ENCODE data around the gene POLR1A. TPM values are rescaled to one million over a fixed set of nuclear protein-coding genes. Genes with fewer than 3 reads are reported as not detected.
A peak's percentile ranks its signal among the peaks of the same experiment; 100 is the strongest.

POLR1A gene
- total and polyA plus RNA-seq, 2 donors (not counting 1 experiment from before 2014, with no cell fraction given) = 3.4 to 36.8 TPM

DNA sequence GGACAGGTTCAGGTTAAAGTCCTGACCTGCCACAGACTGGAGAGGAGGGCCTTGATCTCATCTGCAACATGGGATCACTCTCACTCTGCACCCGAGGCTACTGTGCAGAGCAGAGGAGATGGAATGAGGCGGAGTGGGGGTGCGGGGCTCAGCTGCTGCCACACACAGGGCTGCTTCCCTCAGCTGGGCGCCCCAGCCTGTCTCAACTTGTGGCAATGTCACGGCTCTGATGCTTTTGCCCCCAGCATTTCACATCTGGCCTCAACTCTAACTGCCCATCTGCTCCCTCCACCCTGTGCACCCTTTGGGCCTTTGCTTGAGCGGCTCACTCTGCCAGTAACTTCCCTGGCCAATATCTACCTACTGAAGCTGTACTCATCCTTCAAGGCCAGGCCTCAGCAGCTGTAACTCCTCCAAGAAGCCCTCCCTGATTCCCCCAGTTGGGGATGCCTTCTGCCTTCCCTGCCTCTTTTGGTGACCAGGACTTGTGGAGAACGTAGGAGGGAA lies 70.3 kb downstream of the POLR1A start:
- ChIA-PET CTCF (interaction anchor here (0.9 to 9.6 kb wide), 24 partner anchors 8 to 223 kb away, joined by 3 to 171 read pairs (median 7); partner anchors contain the start of genes POLR1A, PTCD3 and ST3GAL5), POLR2A (interaction anchor here (0.6 to 3.9 kb wide), 12 partner anchors 10 to 208 kb away, joined by 3 to 45 read pairs (median 10); partner anchors contain the start of genes POLR1A, PTCD3 and ST3GAL5)
- H3K4me3 ChIP-seq (ENCODE audit: control extremely low read depth in 1 of 5, extremely low read depth in 1 of 5, insufficient read depth in 1 of 5, low read depth in 2 of 5, low read length in 4 of 5) = peak overlapping the region in 3 of 5 experiments; percentile 19 to 20 (median 20)
- Mint-ChIP-seq H3K4me3 (peak overlapping the region; percentile 87), H3K4me1 (peaks cover 61% of the 10 kb centered on the region), H3K27me3 (no peaks in the 10 kb centered on the region), H3K27ac (peak overlapping the region; percentile 100), H3K9me3 (ENCODE audit: insufficient read depth) (no peaks in the 10 kb centered on the region)
- H3K36me3 ChIP-seq (replicated peaks in 1 of 2; ENCODE audit: control extremely low read depth in 1 of 2, control insufficient read depth in 1 of 2, extremely low read depth in 1 of 2, insufficient read depth in 2 of 2, low read length in 1 of 2) = peaks cover 0 to 43% of the 10 kb centered on the region in 2 experiments
- no peaks in the 10 kb centered on the region for H4K20me1 ChIP-seq (ENCODE audit: control insufficient read depth, insufficient read depth, low read length, poor library complexity, severe bottlenecking)
- ATAC-seq (ENCODE audit: low read depth) = no peak
- TF ChIP-seq EZH2 (IDR thresholded peaks at IDR 0.05; ENCODE audit: borderline replicate concordance, insufficient read depth, low read depth, low read length, poor library complexity, severe bottlenecking) = no peak
- no peak for TF ChIP-seq CTCF (IDR thresholded peaks at IDR 0.05)
- WGBS (ENCODE audit: insufficient coverage) = 14% methylated on average over 5 of the region's 7 CpGs
- DNase-seq = no peak
- peaks cover 17% of the 10 kb centered on the region for H3K79me2 ChIP-seq (ENCODE audit: control insufficient read depth, insufficient read depth, low read length)
- no peaks in the 10 kb centered on the region for H3K27me3 ChIP-seq (replicated peaks in 1 of 4; ENCODE audit: control extremely low read depth in 1 of 4, control insufficient read depth in 3 of 4, insufficient read depth in 4 of 4, low read length in 3 of 4)
- H3K9me3 ChIP-seq (ENCODE audit: control extremely low read depth in 1 of 3, control insufficient read depth in 2 of 3, insufficient read depth in 1 of 3, low read length in 2 of 3) = no peaks in the 10 kb centered on the region
- peak overlapping the region; percentile 70 for H2AFZ ChIP-seq (ENCODE audit: insufficient read depth, low read depth, low read length, poor library complexity, severe bottlenecking)
- H3K27ac ChIP-seq (ENCODE audit: low read length in 2 of 2) = peak overlapping the region; percentile 98 to 99
- peaks cover 54 to 63% of the 10 kb centered on the region in 2 donors for H3K4me1 ChIP-seq (ENCODE audit: control insufficient read depth in 2 of 2, insufficient read depth in 2 of 2, low read length in 2 of 2)
- H3K4me2 ChIP-seq (replicated peaks; ENCODE audit: low read depth, low read length, poor library complexity, severe bottlenecking) = peak overlapping the region; percentile 83
- intact Hi-C loops (cut with micrococcal nuclease) = loop anchor here (10.0 kb wide), 1 partner anchor 61 kb away; no protein-coding TSS in a partner anchor
- peak overlapping the region; percentile 62 for H3K9ac ChIP-seq (ENCODE audit: low read length)
